ENCODE results near the gene BCKDHB. TPM values are rescaled to one million over a fixed set of nuclear protein-coding genes. Genes with fewer than 3 reads are reported as not detected.

Gene BCKDHB
- total and polyA plus RNA-seq, 4 donors = 11.7 to 19.9 (median 16.5) TPM

GRCh38 chr6:80161434-80161833 lies 55.0 kb downstream of the BCKDHB start:
- intact Hi-C loops (cut with DNase I) = no loop called here
- Histone ChIP-seq H3K9me3 (ENCODE audit: control insufficient read depth, low read length) (no peaks in the 10 kb centered on the region), H3K4me3 (ENCODE audit: low read length in 2 of 2) (no peak overlapping the region), H3K36me3 (ENCODE audit: control insufficient read depth in 1 of 2, insufficient read depth in 2 of 2, low read length in 1 of 2) (no peaks in the 10 kb centered on the region), H3K4me1 (ENCODE audit: control insufficient read depth in 1 of 2, insufficient read depth in 2 of 2, low read length in 2 of 2) (no peaks in the 10 kb centered on the region), H3K27ac (ENCODE audit: low read depth in 1 of 2, low read length in 2 of 2) (no peak overlapping the region), H3K27me3 (ENCODE audit: control insufficient read depth in 1 of 2, insufficient read depth in 2 of 2, low read length in 1 of 2) (no peaks in the 10 kb centered on the region)
- DNase-seq (no peak), ATAC-seq (ENCODE audit: low FRiP score) (no peak)
- 88 to 95% methylated on average over 1 of the region's 1 CpG for WGBS, 2 donors

GRCh38 chr6:80163754-80164187 lies 57.3 kb downstream of the BCKDHB start:
- Histone ChIP-seq H3K36me3 (ENCODE audit: control insufficient read depth in 1 of 2, insufficient read depth in 2 of 2, low read length in 1 of 2) (peaks cover 0 to 2% of the 10 kb centered on the region in 2 donors), H3K4me1 (ENCODE audit: control insufficient read depth in 1 of 2, insufficient read depth in 2 of 2, low read length in 2 of 2) (no peaks in the 10 kb centered on the region), H3K27me3 (ENCODE audit: control insufficient read depth in 1 of 2, insufficient read depth in 2 of 2, low read length in 1 of 2) (no peaks in the 10 kb centered on the region), H3K9me3 (ENCODE audit: control insufficient read depth, low read length) (no peaks in the 10 kb centered on the region), H3K4me3 (ENCODE audit: low read length in 2 of 2) (no peak overlapping the region), H3K27ac (ENCODE audit: low read depth in 1 of 2, low read length in 2 of 2) (no peak overlapping the region)
- DNase-seq (no peak), ATAC-seq (ENCODE audit: low FRiP score) (no peak)
- intact Hi-C loops (cut with DNase I) = no loop called here
- 94 to 96% methylated on average over 3 of the region's 3 CpGs for WGBS, 2 donors

- H3K9me3 ChIP-seq (ENCODE audit: control insufficient read depth, low read length) = no peaks in the 10 kb centered on the region
- H3K4me3 ChIP-seq (ENCODE audit: low read length in 2 of 2) = no peak overlapping the region
- intact Hi-C loops (cut with DNase I) = no loop called here
- no peaks in the 10 kb centered on the region for H3K4me1 ChIP-seq (ENCODE audit: control insufficient read depth in 1 of 2, insufficient read depth in 2 of 2, low read length in 2 of 2)
- no peak overlapping the region for H3K27ac ChIP-seq (ENCODE audit: low read depth in 1 of 2, low read length in 2 of 2)
- H3K27me3 ChIP-seq (ENCODE audit: control insufficient read depth in 1 of 2, insufficient read depth in 2 of 2, low read length in 1 of 2) = no peaks in the 10 kb centered on the region
- 90 to 93% methylated on average over 3 of the region's 3 CpGs for WGBS, 2 donors
- DNase-seq (no peak), ATAC-seq (ENCODE audit: low FRiP score) (no peak)
- H3K36me3 ChIP-seq (ENCODE audit: control insufficient read depth in 1 of 2, insufficient read depth in 2 of 2, low read length in 1 of 2) = peaks cover 0 to 2% of the 10 kb centered on the region in 2 donors
These were observed 58.7 kb downstream of the BCKDHB start for GRCh38 chr6:80165143-80165542.

GRCh38 chr6:80165819-80166218 lies 59.3 kb downstream of the BCKDHB start:
- intact Hi-C loops (cut with DNase I) = no loop called here
- ATAC-seq (ENCODE audit: low FRiP score) (no peak), DNase-seq (no peak)
- H3K27ac ChIP-seq (ENCODE audit: low read depth in 1 of 2, low read length in 2 of 2) = no peak overlapping the region
- H3K36me3 ChIP-seq (ENCODE audit: control insufficient read depth in 1 of 2, insufficient read depth in 2 of 2, low read length in 1 of 2) = peaks cover 0 to 2% of the 10 kb centered on the region in 2 donors
- no peaks in the 10 kb centered on the region for H3K4me1 ChIP-seq (ENCODE audit: control insufficient read depth in 1 of 2, insufficient read depth in 2 of 2, low read length in 2 of 2)
- no peaks in the 10 kb centered on the region for H3K9me3 ChIP-seq (ENCODE audit: control insufficient read depth, low read length)
- no peak overlapping the region for H3K4me3 ChIP-seq (ENCODE audit: low read length in 2 of 2)
- WGBS, 2 donors = 91 to 95% methylated on average over 1 of the region's 1 CpG
- H3K27me3 ChIP-seq (ENCODE audit: control insufficient read depth in 1 of 2, insufficient read depth in 2 of 2, low read length in 1 of 2) = no peaks in the 10 kb centered on the region

- intact Hi-C loops (cut with DNase I) = no loop called here
- Histone ChIP-seq H3K4me1 (ENCODE audit: control insufficient read depth in 1 of 2, insufficient read depth in 2 of 2, low read length in 2 of 2) (no peaks in the 10 kb centered on the region), H3K4me3 (ENCODE audit: low read length in 2 of 2) (no peak overlapping the region), H3K27me3 (ENCODE audit: control insufficient read depth in 1 of 2, insufficient read depth in 2 of 2, low read length in 1 of 2) (no peaks in the 10 kb centered on the region), H3K27ac (ENCODE audit: low read depth in 1 of 2, low read length in 2 of 2) (no peak overlapping the region), H3K36me3 (ENCODE audit: control insufficient read depth in 1 of 2, insufficient read depth in 2 of 2, low read length in 1 of 2) (peaks cover 0 to 2% of the 10 kb centered on the region in 2 donors), H3K9me3 (ENCODE audit: control insufficient read depth, low read length) (no peaks in the 10 kb centered on the region)
- DNase-seq (no peak), ATAC-seq (ENCODE audit: low FRiP score) (no peak)
- WGBS, 2 donors = 83 to 88% methylated on average over 3 of the region's 3 CpGs
These were observed 64.0 kb downstream of the BCKDHB start for GRCh38 chr6:80170433-80170832.

GRCh38 chr6:80173411-80173810 lies 66.9 kb downstream of the BCKDHB start:
- intact Hi-C loops (cut with DNase I) = no loop called here
- Histone ChIP-seq H3K27ac (ENCODE audit: low read depth in 1 of 2, low read length in 2 of 2) (no peak overlapping the region), H3K27me3 (ENCODE audit: control insufficient read depth in 1 of 2, insufficient read depth in 2 of 2, low read length in 1 of 2) (no peaks in the 10 kb centered on the region), H3K4me3 (ENCODE audit: low read length in 2 of 2) (no peak overlapping the region), H3K9me3 (ENCODE audit: control insufficient read depth, low read length) (no peaks in the 10 kb centered on the region), H3K4me1 (ENCODE audit: control insufficient read depth in 1 of 2, insufficient read depth in 2 of 2, low read length in 2 of 2) (no peaks in the 10 kb centered on the region), H3K36me3 (ENCODE audit: control insufficient read depth in 1 of 2, insufficient read depth in 2 of 2, low read length in 1 of 2) (peaks cover 0 to 2% of the 10 kb centered on the region in 2 donors)
- DNase-seq (no peak), ATAC-seq (ENCODE audit: low FRiP score) (no peak)
- 100% methylated on average over 1 of the region's 1 CpG for WGBS, 2 donors

GRCh38 chr6:80174900-80175572 lies 68.6 kb downstream of the BCKDHB start:
- ATAC-seq (ENCODE audit: low FRiP score) = no peak

GRCh38 chr6:80179695-80180094 lies 73.2 kb downstream of the BCKDHB start:
- WGBS, 2 donors = 40 to 45% methylated on average over 1 of the region's 1 CpG
- intact Hi-C loops (cut with DNase I) = no loop called here
- DNase-seq = no peak

More at GRCh38 chr6:80174900-80175572, 68.6 kb downstream of the BCKDHB start:
- Histone ChIP-seq H3K36me3 (ENCODE audit: control insufficient read depth in 1 of 2, insufficient read depth in 2 of 2, low read length in 1 of 2) (peaks cover 0 to 2% of the 10 kb centered on the region in 2 donors), H3K27me3 (ENCODE audit: control insufficient read depth in 1 of 2, insufficient read depth in 2 of 2, low read length in 1 of 2) (no peaks in the 10 kb centered on the region), H3K4me1 (ENCODE audit: control insufficient read depth in 1 of 2, insufficient read depth in 2 of 2, low read length in 2 of 2) (no peaks in the 10 kb centered on the region), H3K9me3 (ENCODE audit: control insufficient read depth, low read length) (no peaks in the 10 kb centered on the region), H3K27ac (ENCODE audit: low read depth in 1 of 2, low read length in 2 of 2) (no peak overlapping the region), H3K4me3 (ENCODE audit: low read length in 2 of 2) (no peak overlapping the region)
- DNase-seq = no peak
- intact Hi-C loops (cut with DNase I) = no loop called here
- 97% methylated on average over 3 of the region's 3 CpGs for WGBS, 2 donors

GRCh38 chr6:80181352-80182081 lies 75.0 kb downstream of the BCKDHB start:
- Histone ChIP-seq H3K9me3 (ENCODE audit: control insufficient read depth, low read length) (no peaks in the 10 kb centered on the region), H3K27ac (ENCODE audit: low read depth in 1 of 2, low read length in 2 of 2) (no peak overlapping the region), H3K4me3 (ENCODE audit: low read length in 2 of 2) (no peak overlapping the region), H3K36me3 (ENCODE audit: control insufficient read depth in 1 of 2, insufficient read depth in 2 of 2, low read length in 1 of 2) (peaks cover 0 to 2% of the 10 kb centered on the region in 2 donors), H3K27me3 (ENCODE audit: control insufficient read depth in 1 of 2, insufficient read depth in 2 of 2, low read length in 1 of 2) (no peaks in the 10 kb centered on the region), H3K4me1 (ENCODE audit: control insufficient read depth in 1 of 2, insufficient read depth in 2 of 2, low read length in 2 of 2) (no peaks in the 10 kb centered on the region)
- DNase-seq (no peak), ATAC-seq (ENCODE audit: low FRiP score) (no peak)
- intact Hi-C loops (cut with DNase I) = no loop called here
- 81% methylated on average over 4 of the region's 4 CpGs for WGBS, 2 donors

More at GRCh38 chr6:80179695-80180094, 73.2 kb downstream of the BCKDHB start:
- no peaks in the 10 kb centered on the region for H3K9me3 ChIP-seq (ENCODE audit: control insufficient read depth, low read length)
- no peak overlapping the region for H3K27ac ChIP-seq (ENCODE audit: low read depth in 1 of 2, low read length in 2 of 2)
- no peaks in the 10 kb centered on the region for H3K4me1 ChIP-seq (ENCODE audit: control insufficient read depth in 1 of 2, insufficient read depth in 2 of 2, low read length in 2 of 2)
- H3K27me3 ChIP-seq (ENCODE audit: control insufficient read depth in 1 of 2, insufficient read depth in 2 of 2, low read length in 1 of 2) = no peaks in the 10 kb centered on the region
- H3K36me3 ChIP-seq (ENCODE audit: control insufficient read depth in 1 of 2, insufficient read depth in 2 of 2, low read length in 1 of 2) = peaks cover 0 to 2% of the 10 kb centered on the region in 2 donors
- ATAC-seq (ENCODE audit: low FRiP score) = no peak
- no peak overlapping the region for H3K4me3 ChIP-seq (ENCODE audit: low read length in 2 of 2)
